Thyroid gland (tissue), 4 donors: ENCODE results near the gene NANOGP8.

Experiments
- CTCF ChIP-seq, 6 experiments: fragments of 200-600 bp in 3 of 6; fragments of 450-650 bp in 3 of 6; sonication (generic) in 3 of 6; IDR thresholded peaks; one replicate each; pipeline ENCODE4 v1.5.1; 2016 to 2019; ENCODE audit warnings: antibody characterized with exemption in 6 of 6, mild to moderate bottlenecking in 2 of 6, inconsistent platforms in 1 of 6, moderate library complexity in 1 of 6
- POLR2A ChIP-seq, 2 donors: fragments of 450-650 bp; IDR thresholded peaks; one replicate each; pipeline ENCODE4 v1.6.1; 2017; ENCODE audit warnings: antibody characterized with exemption in 2 of 2, mild to moderate bottlenecking in 2 of 2, moderate library complexity in 1 of 2

- TF ChIP-seq CTCF (IDR thresholded peaks at IDR 0.05): no peak
- no peak for TF ChIP-seq POLR2A (IDR thresholded peaks at IDR 0.05)
These were observed 41.6 kb downstream of the NANOGP8 start for GRCh38 chr15:35043373-35044095.
